22Rv1 (cell line): ENCODE results near the gene F11.
"Not testable (repeated sequence)": the region's sequence is repeated elsewhere in the genome, so short reads cannot be mapped to it uniquely, and the experiment has no call there.

Experiments
- H3K27ac ChIP-seq: fragments of 450-650 bp; 2 replicates; pipeline ENCODE4 v1.5.1; 2017
- CTCF ChIP-seq: fragments of 450-650 bp; IDR thresholded peaks from 2 replicates; pipeline ENCODE4 v1.5.1; 2017; ENCODE audit warnings: mild to moderate bottlenecking
- ZFX ChIP-seq: fragments of 450-650 bp; IDR thresholded peaks from 2 replicates; pipeline ENCODE4 v1.6.1; 2017; ENCODE audit warnings: antibody characterized with exemption, borderline replicate concordance

The F11 gene

GRCh38 chr4:186227221-186227620, 38.8 kb upstream of the F11 start, which contains the start of gene KLKB1:
TSS of gene KLKB1 (plus strand) at chr4:186227507. CDS start at chr4:186228196, 689 bp downstream.
- TF ChIP-seq CTCF: no peak
- TF ChIP-seq ZFX: no peak
- no peak within 1 kb of the TSS for H3K27ac ChIP-seq

GRCh38 chr4:186227744-186228513, 38.1 kb upstream of the F11 start:
- TF ChIP-seq CTCF (no peak), ZFX (no peak)
- no peak overlapping the region for H3K27ac ChIP-seq

- TF ChIP-seq ZFX: no peak
- H3K27ac ChIP-seq: no peak overlapping the region
Observed at GRCh38 chr4:186228514-186228894, 37.5 kb upstream of the F11 start.

- H3K27ac ChIP-seq: no peak overlapping the region
- TF ChIP-seq ZFX: no peak
Observed at GRCh38 chr4:186234367-186234766, 31.6 kb upstream of the F11 start.

- no peak overlapping the region for H3K27ac ChIP-seq
- no peak for TF ChIP-seq ZFX
- no peak for TF ChIP-seq CTCF
Observed at GRCh38 chr4:186236126-186236525, 29.9 kb upstream of the F11 start.

GRCh38 chr4:186240452-186240847, 25.5 kb upstream of the F11 start:
- TF ChIP-seq ZFX (no peak), CTCF (no peak)
- H3K27ac ChIP-seq: no peak overlapping the region

- TF ChIP-seq ZFX: no peak
- TF ChIP-seq CTCF: no peak
- no peak overlapping the region for H3K27ac ChIP-seq
Observed at GRCh38 chr4:186240848-186241491, 25.0 kb upstream of the F11 start.

GRCh38 chr4:186241616-186242015, 24.4 kb upstream of the F11 start:
- TF ChIP-seq CTCF: no peak
- no peak for TF ChIP-seq ZFX
- H3K27ac ChIP-seq: no peak overlapping the region

- H3K27ac ChIP-seq: not testable (repeated sequence)
Observed at GRCh38 chr4:186242031-186242430, 24.0 kb upstream of the F11 start.
